Stimulated activated CD8-positive, alpha-beta memory T cell treated with anti-CD3 and anti-CD28 coated beads, Interleukin-15, amount 100 ng/mL, for 4 hours (primary cell): Measurements from ENCODE around the gene SRGAP2C.
"Not testable (repeated sequence)": the region's sequence is repeated elsewhere in the genome, so short reads cannot be mapped to it uniquely, and the experiment has no call there.

Experiments
- DNase-seq, 2 donors: peaks; one replicate each; pipeline ENCODE4 v3.0.0-alpha.2; 2020; ENCODE audit warnings: low read depth in 2 of 2

SRGAP2C gene

GRCh38 chr1:121184290-121185127, at the start of gene SRGAP2C, which contains the start of gene FAM72B:
SRGAP2C (plus strand) TSS chr1:121184975; CDS start chr1:121187447, 2,472 bp downstream.
FAM72B (minus strand) TSS chr1:121184340; CDS start chr1:121183489, 851 bp downstream.
- peak; percentile 79 to 90 for DNase-seq

- DNase-seq = not testable (repeated sequence)
Measured at GRCh38 chr1:121140393-121140792, 44.4 kb upstream of the SRGAP2C start.

GRCh38 chr1:121148489-121149190, 36.1 kb upstream of the SRGAP2C start:
- not testable (repeated sequence) for DNase-seq

GRCh38 chr1:121151294-121151693, 33.5 kb upstream of the SRGAP2C start:
- DNase-seq = not testable (repeated sequence)

GRCh38 chr1:121152788-121153187, 32.0 kb upstream of the SRGAP2C start:
- not testable (repeated sequence) for DNase-seq

- DNase-seq = not testable (repeated sequence)
Measured at GRCh38 chr1:121154811-121155210, 30.0 kb upstream of the SRGAP2C start.

GRCh38 chr1:121155671-121156358, 29.0 kb upstream of the SRGAP2C start:
- not testable (repeated sequence) for DNase-seq

- DNase-seq = not testable (repeated sequence)
Measured at GRCh38 chr1:121156958-121157603, 27.7 kb upstream of the SRGAP2C start.

- not testable (repeated sequence) for DNase-seq
Measured at GRCh38 chr1:121157609-121158008, 27.2 kb upstream of the SRGAP2C start.

GRCh38 chr1:121160118-121160517, 24.7 kb upstream of the SRGAP2C start:
- not testable (repeated sequence) for DNase-seq

GRCh38 chr1:121161199-121161901, 23.4 kb upstream of the SRGAP2C start:
- DNase-seq = not testable (repeated sequence)

GRCh38 chr1:121163850-121164757, 20.7 kb upstream of the SRGAP2C start:
- DNase-seq = not testable (repeated sequence)

GRCh38 chr1:121165296-121165695, 19.5 kb upstream of the SRGAP2C start:
- DNase-seq = not testable (repeated sequence)

GRCh38 chr1:121167225-121167738, 17.5 kb upstream of the SRGAP2C start:
- DNase-seq = not testable (repeated sequence)

GRCh38 chr1:121168152-121168668, 16.6 kb upstream of the SRGAP2C start:
- not testable (repeated sequence) for DNase-seq

- DNase-seq = not testable (repeated sequence)
Measured at GRCh38 chr1:121176649-121177048, 8.1 kb upstream of the SRGAP2C start.

GRCh38 chr1:121178197-121178596, 6.6 kb upstream of the SRGAP2C start:
- not testable (repeated sequence) for DNase-seq

- DNase-seq = not testable (repeated sequence)
Measured at GRCh38 chr1:121183867-121184266, 908 bp upstream of the SRGAP2C start.

GRCh38 chr1:121185140-121185708, 449 bp downstream of the SRGAP2C start:
- not testable (repeated sequence) for DNase-seq
